Epithelial cell of proximal tubule (primary cell): ENCODE results near the gene RNF34. TPM values are rescaled to one million over a fixed set of nuclear protein-coding genes. Genes with fewer than 3 reads are reported as not detected.
"Not testable (repeated sequence)": the region's sequence is repeated elsewhere in the genome, so short reads cannot be mapped to it uniquely, and the experiment has no call there.

Experiments
- DNase-seq: peaks from one replicate; pipeline ENCODE4 v3.0.0-alpha.2; 2011; ENCODE audit warnings: low read depth
- H3K4me3 ChIP-seq: 2 replicates; pipeline ENCODE4 v1.5.1; 2011; ENCODE audit warnings: low read depth, mild to moderate bottlenecking, low read length
- total RNA-seq: library from RNA; depleted of rRNA; stranded (reverse); fragments of >200 nt; gene quantifications from 2 replicates; pipeline ENCODE4 v1.2.3, GENCODE V29; 2015
- TF ChIP-seq, protein P1 (sequence below): conservative IDR thresholded peaks from 2 replicates; pipeline ENCODE4 v1.5.1; 2012; ENCODE audit warnings: low read depth, mild to moderate bottlenecking, low read length

The RNF34 gene
- total RNA-seq, 1 donor from 2014 or later, result 43.8 TPM

DNA sequence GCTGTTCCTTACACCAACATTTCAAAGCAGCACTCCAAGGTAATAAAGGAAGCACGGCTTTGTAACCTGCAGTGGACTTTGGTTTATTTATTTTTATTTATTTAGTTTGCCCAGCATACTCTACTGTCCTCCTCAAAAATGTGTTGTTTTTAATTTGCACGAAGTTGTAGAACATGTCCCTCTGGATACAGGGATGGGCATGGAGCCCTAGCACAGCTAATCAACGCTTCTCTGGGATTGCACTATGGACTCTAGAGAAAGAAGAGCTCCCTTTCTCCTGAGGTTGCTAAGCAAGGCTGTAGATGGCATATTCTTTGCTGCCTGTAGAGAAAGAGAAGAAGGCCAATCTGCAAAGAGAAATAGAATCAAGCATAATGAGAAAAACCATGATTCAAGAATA is 41.8 kb upstream of the RNF34 start:
- TF ChIP-seq, protein P1, sequence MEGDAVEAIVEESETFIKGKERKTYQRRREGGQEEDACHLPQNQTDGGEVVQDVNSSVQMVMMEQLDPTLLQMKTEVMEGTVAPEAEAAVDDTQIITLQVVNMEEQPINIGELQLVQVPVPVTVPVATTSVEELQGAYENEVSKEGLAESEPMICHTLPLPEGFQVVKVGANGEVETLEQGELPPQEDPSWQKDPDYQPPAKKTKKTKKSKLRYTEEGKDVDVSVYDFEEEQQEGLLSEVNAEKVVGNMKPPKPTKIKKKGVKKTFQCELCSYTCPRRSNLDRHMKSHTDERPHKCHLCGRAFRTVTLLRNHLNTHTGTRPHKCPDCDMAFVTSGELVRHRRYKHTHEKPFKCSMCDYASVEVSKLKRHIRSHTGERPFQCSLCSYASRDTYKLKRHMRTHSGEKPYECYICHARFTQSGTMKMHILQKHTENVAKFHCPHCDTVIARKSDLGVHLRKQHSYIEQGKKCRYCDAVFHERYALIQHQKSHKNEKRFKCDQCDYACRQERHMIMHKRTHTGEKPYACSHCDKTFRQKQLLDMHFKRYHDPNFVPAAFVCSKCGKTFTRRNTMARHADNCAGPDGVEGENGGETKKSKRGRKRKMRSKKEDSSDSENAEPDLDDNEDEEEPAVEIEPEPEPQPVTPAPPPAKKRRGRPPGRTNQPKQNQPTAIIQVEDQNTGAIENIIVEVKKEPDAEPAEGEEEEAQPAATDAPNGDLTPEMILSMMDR, result no peak
- DNase-seq, result no peak
- H3K4me3 ChIP-seq, result no peak overlapping the region

DNA sequence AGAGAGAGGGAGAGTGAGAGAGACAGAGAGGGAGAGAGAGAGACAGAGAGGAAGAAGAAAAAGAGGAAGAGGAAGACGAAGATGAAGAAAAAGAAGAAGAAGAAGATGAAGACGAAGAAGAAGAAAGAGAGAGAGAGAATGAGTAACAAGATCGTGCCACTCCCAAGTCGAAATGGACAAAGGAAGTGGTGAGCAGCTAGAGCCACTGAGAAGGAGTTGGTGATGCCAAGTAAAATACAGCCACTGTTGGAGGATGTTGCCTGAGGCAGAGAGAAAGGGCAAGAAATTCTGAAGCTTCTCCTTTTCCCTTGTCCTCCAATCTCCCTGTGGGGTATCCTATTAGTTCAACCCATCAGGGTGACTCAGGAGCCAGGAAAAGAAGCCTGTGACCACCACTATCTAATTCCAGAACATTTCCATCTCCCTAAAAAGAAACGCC is 35.2 kb upstream of the RNF34 start:
- no peak overlapping the region for H3K4me3 ChIP-seq
- no peak for DNase-seq
- TF ChIP-seq, protein P1, result no peak

DNA sequence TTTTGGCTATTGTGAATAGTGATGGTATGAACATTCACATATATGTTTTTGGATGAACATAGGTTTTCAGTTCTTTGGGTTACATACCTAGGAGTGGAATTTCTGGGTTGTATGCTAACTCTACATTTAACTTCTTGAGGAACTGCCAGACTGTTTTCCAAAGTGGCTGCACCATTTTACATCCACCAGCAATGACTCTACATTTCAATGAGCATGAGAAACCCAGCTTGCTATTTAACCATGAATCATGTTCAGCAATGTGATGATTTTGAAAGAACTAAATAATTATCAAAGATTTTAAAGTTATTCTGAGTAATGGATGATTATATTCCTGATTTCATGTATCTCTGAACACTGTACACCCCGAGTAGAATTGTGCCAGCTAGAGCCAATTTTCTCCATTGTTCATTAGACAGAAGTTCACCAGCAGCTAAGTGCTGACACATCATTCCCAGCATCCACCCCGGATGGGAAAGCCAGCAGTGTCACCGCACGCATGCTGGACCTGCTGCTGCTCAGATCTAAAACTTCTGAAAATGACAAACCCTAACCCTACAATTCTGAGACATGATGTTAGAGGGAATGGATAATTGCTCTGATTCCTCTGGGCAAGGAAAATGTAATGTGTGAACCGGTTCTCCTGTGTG is 34.4 kb upstream of the RNF34 start:
- DNase-seq, result no peak
- no peak overlapping the region for H3K4me3 ChIP-seq
- TF ChIP-seq, protein P1, result no peak

DNA sequence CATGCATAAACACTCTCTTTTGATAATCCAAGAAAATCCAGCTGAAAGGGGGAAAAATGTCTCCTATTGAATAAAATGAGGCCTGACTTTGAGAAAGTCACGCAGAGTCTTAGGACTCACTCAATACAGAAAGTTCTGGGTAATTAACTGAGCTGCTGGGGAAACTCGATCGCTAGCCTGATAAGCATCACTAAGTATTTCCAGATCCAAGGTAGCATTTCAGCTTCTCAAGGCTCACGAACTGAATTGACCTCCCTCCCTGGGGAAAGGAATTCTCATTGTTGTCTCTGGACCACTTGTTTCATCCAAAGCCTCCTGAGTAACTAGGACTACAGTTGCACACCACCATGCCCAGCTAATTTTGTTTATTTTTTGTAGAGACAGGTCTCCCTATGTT is 33.9 kb upstream of the RNF34 start:
- no peak for DNase-seq
- TF ChIP-seq, protein P1, result no peak
- no peak overlapping the region for H3K4me3 ChIP-seq

DNA sequence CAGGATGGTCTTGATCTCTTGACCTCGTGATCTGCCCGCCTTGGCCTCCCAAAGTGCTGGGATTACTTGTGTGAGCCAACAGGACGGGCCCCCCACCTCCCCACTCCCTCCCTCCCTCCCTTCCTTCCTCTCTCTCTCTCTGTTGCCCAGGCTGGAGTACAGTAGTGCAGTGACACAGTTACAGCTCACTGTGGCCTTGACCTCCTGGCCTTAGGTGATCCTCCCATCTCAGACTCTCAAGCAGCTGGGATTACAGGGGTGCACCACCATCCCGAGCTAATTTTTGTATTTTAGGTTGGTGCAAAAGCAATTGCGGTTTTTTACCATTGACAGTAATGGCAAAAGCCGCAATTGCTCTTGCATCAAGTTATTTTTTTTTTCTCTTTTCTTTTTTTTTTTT is 28.5 kb upstream of the RNF34 start:
- TF ChIP-seq, protein P1, result no peak
- H3K4me3 ChIP-seq, result no peak overlapping the region
- no peak for DNase-seq

DNA sequence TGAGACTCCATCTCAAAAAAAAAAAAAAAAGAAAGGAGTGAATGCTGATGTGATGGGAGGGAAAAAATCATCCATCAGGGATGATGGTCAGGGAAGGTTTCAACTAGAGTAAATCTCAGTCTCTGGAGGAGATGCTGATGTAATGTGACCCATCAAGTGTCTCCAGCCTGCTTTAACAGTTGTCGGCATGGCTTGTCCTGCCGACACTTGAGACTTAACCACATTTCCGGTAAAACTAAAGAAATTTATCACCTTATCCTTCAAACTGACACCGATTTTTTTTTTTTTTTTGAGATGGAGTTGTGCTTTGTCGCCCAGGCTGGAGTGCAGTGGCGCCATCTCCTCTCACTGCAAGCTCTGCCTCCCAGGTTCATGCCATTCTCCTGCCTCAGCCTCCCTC is 26.2 kb upstream of the RNF34 start:
- no peak for DNase-seq
- H3K4me3 ChIP-seq, result no peak overlapping the region
- TF ChIP-seq, protein P1, result no peak

DNA sequence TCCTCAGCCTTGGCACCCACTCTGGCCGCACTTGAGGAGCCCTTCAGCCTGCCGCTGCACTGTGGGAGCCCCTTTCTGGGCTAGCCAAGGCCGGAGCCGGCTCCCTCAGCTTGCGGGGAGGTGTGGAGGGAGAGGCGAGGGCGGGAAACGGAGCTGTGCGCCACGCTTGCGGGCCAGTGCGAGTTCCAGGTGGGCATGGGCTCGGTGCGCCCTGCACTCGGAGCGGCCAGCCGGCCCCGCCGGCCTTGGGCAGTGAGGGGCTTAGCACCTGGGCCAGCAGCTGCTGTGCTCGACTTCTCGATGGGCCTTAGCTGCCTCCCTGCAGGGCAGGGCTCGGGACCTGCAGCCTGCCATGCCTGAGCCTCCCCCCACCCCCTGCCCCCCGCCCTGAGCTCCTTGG is 25.6 kb upstream of the RNF34 start:
- not testable (repeated sequence) for DNase-seq, H3K4me3 ChIP-seq

DNA sequence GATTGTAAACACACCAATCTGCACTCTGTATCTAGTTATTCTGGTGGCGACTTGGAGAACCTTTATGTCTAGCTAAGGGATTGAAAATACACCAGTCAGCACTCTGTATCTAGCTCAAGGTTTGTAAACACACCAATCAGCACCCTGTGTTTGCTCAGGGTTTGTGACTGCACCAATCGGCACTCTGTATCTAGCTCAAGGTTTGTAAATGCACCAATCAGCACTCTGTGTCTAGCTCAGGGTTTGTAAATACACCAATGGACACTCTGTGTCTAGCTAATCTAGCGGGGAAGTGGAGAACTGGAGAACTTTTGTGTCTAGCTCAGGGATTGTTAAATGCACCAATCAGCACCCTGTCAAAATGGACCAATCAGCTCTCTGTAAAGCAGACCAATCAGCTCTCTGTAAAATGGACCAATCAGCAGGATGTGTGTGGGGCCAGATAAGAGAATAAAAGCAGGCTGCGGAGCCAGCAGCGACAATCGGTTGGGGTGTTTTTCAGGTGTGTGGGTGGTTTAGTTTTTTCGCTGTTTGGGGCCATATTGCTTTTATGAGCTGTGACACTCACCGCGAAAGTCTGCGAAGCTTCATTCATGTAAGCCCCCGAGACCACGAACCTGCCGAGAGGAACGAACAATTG is 24.9 kb upstream of the RNF34 start:
- DNase-seq, H3K4me3 ChIP-seq: not testable (repeated sequence)
